ENCODE measurements around the gene UVSSA.
A peak's percentile ranks its signal among the peaks of the same experiment; 100 is the strongest.

The UVSSA gene, protein sequence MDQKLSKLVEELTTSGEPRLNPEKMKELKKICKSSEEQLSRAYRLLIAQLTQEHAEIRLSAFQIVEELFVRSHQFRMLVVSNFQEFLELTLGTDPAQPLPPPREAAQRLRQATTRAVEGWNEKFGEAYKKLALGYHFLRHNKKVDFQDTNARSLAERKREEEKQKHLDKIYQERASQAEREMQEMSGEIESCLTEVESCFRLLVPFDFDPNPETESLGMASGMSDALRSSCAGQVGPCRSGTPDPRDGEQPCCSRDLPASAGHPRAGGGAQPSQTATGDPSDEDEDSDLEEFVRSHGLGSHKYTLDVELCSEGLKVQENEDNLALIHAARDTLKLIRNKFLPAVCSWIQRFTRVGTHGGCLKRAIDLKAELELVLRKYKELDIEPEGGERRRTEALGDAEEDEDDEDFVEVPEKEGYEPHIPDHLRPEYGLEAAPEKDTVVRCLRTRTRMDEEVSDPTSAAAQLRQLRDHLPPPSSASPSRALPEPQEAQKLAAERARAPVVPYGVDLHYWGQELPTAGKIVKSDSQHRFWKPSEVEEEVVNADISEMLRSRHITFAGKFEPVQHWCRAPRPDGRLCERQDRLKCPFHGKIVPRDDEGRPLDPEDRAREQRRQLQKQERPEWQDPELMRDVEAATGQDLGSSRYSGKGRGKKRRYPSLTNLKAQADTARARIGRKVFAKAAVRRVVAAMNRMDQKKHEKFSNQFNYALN

GRCh38 chr4:1346781-1347409, at the start of gene UVSSA:
Gene UVSSA, plus strand, starts transcription at chr4:1347208. Its CDS starts 884 bp downstream, at chr4:1348092.
- FAIRE-seq, result peak; percentile 87

DNA sequence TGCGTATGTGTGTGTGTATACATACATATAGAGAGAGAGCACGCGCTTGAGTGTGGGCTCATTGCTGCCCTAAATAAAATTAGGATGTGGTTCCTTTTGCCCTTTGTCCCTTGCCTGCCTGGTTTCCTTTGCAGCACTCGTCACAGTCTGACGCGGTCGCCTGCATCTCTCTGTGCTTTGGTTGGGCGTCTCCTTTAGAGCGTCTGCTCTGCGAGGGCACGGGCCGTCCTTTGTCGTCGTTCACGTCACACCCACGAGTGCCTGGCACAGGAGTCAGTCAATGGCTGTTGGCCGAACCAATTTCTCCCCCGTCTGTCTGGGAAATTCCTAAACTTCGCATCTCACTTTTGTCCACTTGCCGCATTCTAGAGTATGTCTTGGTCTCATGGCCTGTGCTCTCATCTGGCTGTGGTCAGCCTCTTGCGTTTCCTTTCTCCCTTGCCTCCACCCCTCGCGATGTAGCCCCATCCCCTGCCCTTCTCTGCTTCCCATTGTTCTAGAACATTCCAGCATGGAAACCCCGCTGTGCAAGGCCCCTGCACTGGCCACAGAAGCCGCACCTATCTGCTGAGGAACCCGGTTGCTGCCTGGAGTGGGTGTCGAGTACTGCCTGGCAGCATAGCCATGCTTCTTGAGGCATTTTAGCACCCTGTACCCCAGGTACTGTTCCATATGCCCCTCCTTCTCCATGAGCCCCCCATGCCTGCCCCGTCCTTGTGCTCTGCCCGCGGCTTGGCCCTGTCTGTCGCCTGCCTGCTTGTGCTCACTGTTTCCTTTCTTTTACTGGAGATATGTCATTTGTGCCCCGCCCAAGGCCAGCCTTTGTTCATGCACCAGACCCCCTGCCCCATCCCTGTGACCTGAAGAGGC, 49.3 kb upstream of the UVSSA start:
- no peak for FAIRE-seq

DNA sequence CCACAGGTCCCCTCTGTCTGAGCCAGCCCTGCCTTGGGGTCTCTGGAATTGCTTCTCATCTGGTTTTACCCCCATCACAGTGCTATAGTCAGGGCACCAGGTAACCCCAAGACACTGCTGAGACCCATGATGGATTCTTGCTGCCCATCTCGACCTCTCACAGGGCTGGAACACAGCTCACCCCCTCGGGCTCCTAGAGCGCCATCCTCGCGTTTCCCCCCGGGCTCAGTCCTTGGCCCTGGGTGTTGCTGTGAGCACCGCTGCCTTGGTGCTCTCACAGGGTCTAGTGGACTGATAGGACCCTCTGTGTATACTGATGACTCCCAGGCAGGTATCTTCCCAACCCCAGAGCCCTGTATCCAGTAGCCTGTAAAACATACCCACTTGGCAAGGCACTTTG, 48.5 kb upstream of the UVSSA start:
- no peak for FAIRE-seq

DNA sequence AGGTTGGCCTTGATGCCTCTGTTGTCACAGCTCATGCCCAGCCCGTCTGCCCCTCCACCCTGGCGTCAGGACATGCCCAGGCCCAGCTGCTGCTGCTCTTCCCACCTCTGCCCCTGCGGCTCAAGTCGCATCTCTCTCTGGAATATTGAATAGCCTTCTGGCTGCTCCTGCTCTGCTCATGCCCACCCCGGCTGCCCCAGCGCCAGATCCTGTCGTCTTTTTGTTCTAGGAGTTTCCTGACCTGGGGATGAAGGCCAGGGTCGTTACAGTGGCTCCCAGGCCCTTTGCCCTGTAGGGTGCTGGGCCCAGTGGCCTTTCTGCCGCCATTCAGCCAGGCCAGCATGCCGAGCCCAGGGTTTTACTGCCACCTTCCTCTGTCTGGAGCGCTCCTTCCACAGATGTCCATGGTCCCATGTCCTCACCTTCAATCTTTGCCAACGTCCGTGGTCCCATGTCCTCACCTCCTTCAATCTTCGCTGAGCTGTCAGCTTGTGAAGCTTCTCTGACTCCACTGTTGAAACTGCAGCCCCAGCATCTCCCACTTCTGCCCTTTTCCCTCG, 47.6 kb upstream of the UVSSA start:
- no peak for FAIRE-seq

DNA sequence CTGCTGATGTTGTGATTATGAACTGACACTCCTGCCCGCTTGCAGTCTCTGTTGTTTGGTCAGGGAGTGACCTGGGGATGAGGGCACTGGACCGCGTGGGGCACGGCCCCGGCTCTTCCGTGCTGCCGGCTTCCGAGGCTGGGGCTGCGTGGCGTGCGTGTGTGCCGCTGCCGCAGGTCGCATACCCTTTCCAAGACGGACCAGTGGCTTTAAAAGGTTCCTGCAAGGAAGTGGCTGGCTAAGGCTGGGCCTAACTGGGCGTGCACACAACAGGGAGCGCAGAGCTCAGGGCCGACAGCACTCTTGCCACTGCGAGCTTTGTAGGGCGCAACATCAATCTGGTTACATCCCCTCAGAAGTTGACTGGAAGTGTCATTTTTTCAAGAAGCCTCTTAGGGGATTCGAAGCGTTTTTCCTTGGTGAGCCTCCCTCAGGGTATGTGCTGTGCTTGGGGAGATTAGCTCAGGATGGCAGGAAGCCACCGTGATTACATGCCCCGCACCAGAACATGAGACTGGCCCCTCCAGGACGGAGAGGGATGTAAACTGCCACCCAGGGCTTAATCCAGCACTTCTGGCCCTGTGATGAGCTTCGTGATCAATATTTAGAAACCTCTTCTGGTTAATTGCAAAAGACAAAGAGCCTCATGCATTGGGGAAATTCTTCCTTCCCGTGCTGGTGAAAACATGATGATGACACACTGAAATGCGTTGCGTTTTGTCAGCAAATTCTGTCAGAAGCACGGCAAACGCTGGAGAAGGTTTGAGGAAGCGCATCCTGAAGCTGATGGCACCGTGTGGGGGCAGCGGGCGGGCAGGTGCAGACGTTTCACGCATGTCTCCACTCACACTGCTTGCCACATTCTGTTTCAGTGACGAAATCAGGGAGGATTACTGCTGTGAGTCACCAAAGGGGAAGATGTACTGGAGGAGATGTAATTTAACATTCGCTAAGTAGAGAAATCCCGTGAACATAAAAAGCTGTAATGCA, 46.2 kb upstream of the UVSSA start:
- FAIRE-seq, result no peak

- FAIRE-seq, result no peak
Measured at GRCh38 chr4:1302159-1302558, 44.8 kb upstream of the UVSSA start.

GRCh38 chr4:1305261-1305711, 41.7 kb upstream of the UVSSA start:
- no peak for FAIRE-seq

DNA sequence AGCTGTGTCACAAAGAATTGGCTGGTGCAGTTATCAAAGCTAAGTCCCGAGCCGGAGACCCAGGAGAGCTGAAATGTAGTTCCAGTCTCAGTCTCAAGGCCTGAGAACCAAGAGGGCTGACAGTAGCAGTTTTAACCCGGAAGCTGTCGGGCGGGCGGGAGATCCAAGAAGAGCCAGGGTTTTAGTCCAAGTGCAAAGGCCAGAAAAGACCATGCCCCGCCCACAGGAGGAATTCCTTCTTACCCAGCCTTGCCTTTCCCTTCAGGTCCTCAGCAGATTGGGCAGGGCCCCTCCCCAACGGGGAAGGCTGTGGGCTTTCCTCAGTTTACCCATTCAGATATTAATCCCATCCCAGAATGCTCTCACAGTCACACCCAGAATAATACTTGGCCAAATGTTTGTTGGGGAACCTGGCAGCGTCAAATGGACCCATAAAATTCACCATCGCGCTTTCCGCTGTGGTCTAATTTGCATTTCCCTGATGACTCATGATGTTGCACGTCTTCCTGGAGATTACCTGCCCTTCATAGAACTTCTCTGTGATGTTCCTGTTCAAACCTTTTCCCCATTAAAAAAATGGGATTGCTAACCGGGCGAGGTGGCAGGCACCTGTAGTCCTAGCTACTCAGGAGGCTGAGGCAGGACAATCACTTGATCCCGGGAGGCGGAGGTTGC, 41.1 kb upstream of the UVSSA start:
- no peak for FAIRE-seq

GRCh38 chr4:1307951-1308735, 38.9 kb upstream of the UVSSA start:
- no peak for FAIRE-seq

- no peak for FAIRE-seq
Measured at GRCh38 chr4:1309261-1310010, 37.6 kb upstream of the UVSSA start.

DNA sequence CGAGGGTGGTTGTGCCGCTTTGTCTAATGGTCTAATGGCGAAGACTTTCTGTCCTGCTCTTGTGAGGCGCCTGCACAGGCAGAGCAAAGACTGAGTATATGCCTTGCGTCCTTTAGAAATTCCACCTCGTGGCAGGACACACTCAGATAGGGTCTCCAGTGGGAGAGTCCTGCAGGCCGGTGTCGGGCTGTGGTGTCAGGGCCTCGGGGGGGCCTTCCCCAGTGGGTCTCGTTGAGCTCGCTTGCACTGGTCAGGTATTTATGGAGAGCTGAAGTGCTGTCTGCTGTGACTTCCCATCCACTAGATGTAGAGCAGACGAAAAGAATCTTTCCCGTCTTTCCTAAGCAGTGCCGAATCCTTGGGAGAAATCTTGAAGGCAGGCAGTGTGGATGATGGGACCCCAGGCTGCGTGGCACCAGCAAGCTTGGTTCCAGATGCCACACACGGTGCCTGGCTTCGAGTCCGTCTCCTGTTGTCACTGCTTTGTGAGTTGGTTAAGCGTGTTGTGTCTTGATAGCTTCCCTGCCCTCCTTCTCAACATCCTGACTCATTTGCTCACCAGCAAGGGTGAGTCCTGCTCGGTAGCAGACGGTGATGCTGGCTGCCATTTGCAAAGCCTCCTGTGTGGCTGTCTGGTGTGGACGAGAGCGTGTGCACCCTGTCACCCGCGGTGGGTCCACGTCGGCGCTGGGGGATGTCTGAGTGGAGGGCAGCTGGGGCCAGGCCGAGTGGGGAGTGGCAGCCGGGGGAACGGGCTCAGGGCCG, 36.8 kb upstream of the UVSSA start:
- FAIRE-seq, result no peak

GRCh38 chr4:1310796-1311631, 36.0 kb upstream of the UVSSA start:
- FAIRE-seq, result no peak

- no peak for FAIRE-seq
Measured at GRCh38 chr4:1312821-1313640, 34.0 kb upstream of the UVSSA start.

- no peak for FAIRE-seq
Measured at GRCh38 chr4:1315306-1315705, 31.7 kb upstream of the UVSSA start.

DNA sequence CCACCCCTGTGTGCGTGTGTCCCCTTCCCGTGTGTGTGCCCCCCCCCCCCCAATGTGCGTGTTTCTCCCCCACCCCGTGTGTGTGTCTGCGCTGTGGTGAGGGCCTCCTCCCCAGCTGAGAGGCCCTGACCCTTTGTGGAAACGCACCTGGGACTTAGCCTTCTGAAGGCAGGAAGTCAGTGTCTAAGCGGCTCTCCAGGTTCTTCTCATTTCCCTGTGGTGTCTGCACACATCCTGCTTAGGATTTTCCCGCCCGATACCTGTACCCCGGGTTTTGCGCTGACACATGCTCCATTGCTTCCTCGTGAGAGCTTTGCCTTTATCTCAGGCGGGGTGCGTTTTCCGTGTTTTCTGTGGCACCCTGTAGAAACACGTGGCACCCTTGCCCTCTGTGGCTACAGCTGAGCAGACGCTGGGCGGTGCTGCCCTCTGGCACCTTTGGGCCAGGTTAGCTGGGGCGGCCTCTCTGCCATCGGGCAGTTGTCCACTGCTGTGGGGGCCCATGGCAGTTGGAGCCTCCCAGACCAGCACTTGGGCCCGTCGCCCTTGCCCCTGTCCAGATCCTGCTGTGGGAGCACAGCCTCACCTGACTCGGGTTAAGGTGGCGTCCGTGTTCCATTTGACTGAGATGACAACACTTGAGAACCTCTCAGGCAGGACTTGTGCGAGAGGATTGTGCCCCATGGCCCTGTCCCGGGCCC, 31.0 kb upstream of the UVSSA start:
- no peak for FAIRE-seq

All from A204.1 (cell line).